Psoas muscle (tissue), 8 donors: ENCODE results near the gene AOPEP. TPM values are rescaled to one million over a fixed set of nuclear protein-coding genes. Genes with fewer than 3 reads are reported as not detected.

Experiments
- ATAC-seq, 4 donors: fragments of 200-7000 bp; cut with Tn5 transposase; one replicate each; pipeline ENCODE4 v1.9.1; 2020; ENCODE audit warnings: moderate library complexity in 3 of 4, mild to moderate bottlenecking in 2 of 4
- DNase-seq, 2 donors: peaks; one replicate each; pipeline ENCODE4 v3.0.0-alpha.2; 2020
- H3K27ac ChIP-seq: fragments of 200-600 bp; one replicate; pipeline ENCODE4 v1.8.0; 2022
- H3K27me3 ChIP-seq, 3 donors: fragments of 200-600 bp in 1 of 3; one replicate each; pipeline versions ENCODE4 v1.6.1 to v1.8.0; 2013 to 2022; ENCODE audit warnings: low read length in 2 of 3, mild to moderate bottlenecking in 2 of 3, moderate library complexity in 1 of 3; ENCODE audit not compliant: insufficient read depth in 3 of 3
- H3K36me3 ChIP-seq, 2 donors: fragments of 200-600 bp in 1 of 2; one replicate each; pipeline versions ENCODE4 v1.6.1 to v1.8.0; 2013 to 2022; ENCODE audit warnings: low read depth in 1 of 2, mild to moderate bottlenecking in 1 of 2, moderate library complexity in 1 of 2; ENCODE audit not compliant: insufficient read depth in 1 of 2
- H3K4me1 ChIP-seq: fragments of 200-600 bp; one replicate; pipeline ENCODE4 v1.8.0; 2022
- H3K4me3 ChIP-seq: fragments of 200-600 bp; one replicate; pipeline ENCODE4 v1.8.0; 2022; ENCODE audit warnings: mild to moderate bottlenecking
- H3K9me3 ChIP-seq: fragments of 200-600 bp; one replicate; pipeline ENCODE4 v1.8.0; 2022
- CTCF ChIP-seq: fragments of 200-600 bp; IDR thresholded peaks from one replicate; pipeline ENCODE4 v1.8.0; 2022; ENCODE audit warnings: antibody characterized with exemption
- WGBS, 3 donors: extraction: QIAGEN DNeasy Blood & Tissue Kit; methylation state at CpG; one replicate each; pipeline versions ENCODE4 v1.1.6 to v1.1.7; 2013; 5-methylcytosine and 5-hydroxymethylcytosine counted together
- intact Hi-C, 2 donors: fragments of 100-400 bp; cut with DNase I; formaldehyde crosslinking; loops; one replicate each; pipeline versions ENCODE4 v1.11.0 to v1.14.2; 2022
- polyA plus RNA-seq, 3 donors: library from polyadenylated mRNA; stranded (reverse); fragments of 200-250 nt; gene quantifications; one replicate each; pipeline ENCODE4 v1.2.3, GENCODE V29; 2013
- total RNA-seq, 4 donors: library from RNA; stranded (reverse); fragmentation: NEBNext Ultra II Directional in 2 of 4; extraction: Animal tissue kit (Norgen Biotek cat#: 25700) in 2 of 4; gene quantifications; one replicate each; pipeline versions ENCODE4 v1.2.1 to v1.2.4, GENCODE V29; 2021 to 2023
- donor health status: healthy with polysubstance abuse.
- donor health status: DM: no; HTN: no; CAD: no; lungs with moderate emphysema.
- donor health status: Bipolar disorder and iron deficiency.
- donor health status: healthy.
- donor health status: DM: yes; HTN: yes; CAD: no.
- donor health status: DM: no; HTN: no; CAD: no.
- donor health status: DM: no; HTN: no; CAD: no.
- donor health status: DM: yes; HTN: yes; CAD: no.

The AOPEP gene
- total and polyA plus RNA-seq, 7 donors, result 46.4 to 96.9 (median 78.6) TPM

- Histone ChIP-seq H3K36me3 (peaks cover 0 to 35% of the 10 kb centered on the region in 2 donors), H3K27ac (peak overlapping the region; percentile 93), H3K4me1 (peaks cover 95% of the 10 kb centered on the region), H3K27me3 (no peaks in the 10 kb centered on the region), H3K9me3 (no peaks in the 10 kb centered on the region), H3K4me3 (no peak overlapping the region)
- TF ChIP-seq CTCF, result no peak
- ATAC-seq (no peak), DNase-seq (no peak)
- 28 to 42% (median 29%) methylated on average over 2 of the region's 2 CpGs for WGBS, 3 donors
- intact Hi-C loops, result no loop called here
These were observed 288.4 kb downstream of the AOPEP start for GRCh38 chr9:95014917-95015316.

- TF ChIP-seq CTCF, result no peak
- DNase-seq (no peak), ATAC-seq (no peak)
- H3K27ac ChIP-seq, result peak overlapping the region; percentile 93
- peaks cover 95% of the 10 kb centered on the region for H3K4me1 ChIP-seq
- 72 to 78% (median 73%) methylated on average over 4 of the region's 4 CpGs for WGBS, 3 donors
- intact Hi-C loops, result no loop called here
- H3K4me3 ChIP-seq, result no peak overlapping the region
- H3K27me3 ChIP-seq, result no peaks in the 10 kb centered on the region
- H3K9me3 ChIP-seq, result no peaks in the 10 kb centered on the region
- peaks cover 0 to 42% of the 10 kb centered on the region in 2 donors for H3K36me3 ChIP-seq
These were observed 289.1 kb downstream of the AOPEP start for GRCh38 chr9:95015569-95015968.

GRCh38 chr9:95017062-95017461 is 290.6 kb downstream of the AOPEP start:
- peak overlapping the region; percentile 93 for H3K27ac ChIP-seq
- ATAC-seq (peak; percentile 34 to 73 (median 59)), DNase-seq (no peak)
- H3K27me3 ChIP-seq, result no peaks in the 10 kb centered on the region
- TF ChIP-seq CTCF, result no peak
- no peak overlapping the region for H3K4me3 ChIP-seq
- H3K9me3 ChIP-seq, result no peaks in the 10 kb centered on the region
- intact Hi-C loops, result no loop called here
- H3K4me1 ChIP-seq, result peaks cover 96% of the 10 kb centered on the region
- H3K36me3 ChIP-seq, result peaks cover 0 to 46% of the 10 kb centered on the region in 2 donors
- WGBS, 3 donors, result 58 to 70% (median 65%) methylated on average over 1 of the region's 1 CpG

- intact Hi-C loops, result no loop called here
- no peak for TF ChIP-seq CTCF
- Histone ChIP-seq H3K27ac (peak overlapping the region; percentile 93), H3K4me3 (peak overlapping the region; percentile 13), H3K9me3 (no peaks in the 10 kb centered on the region), H3K27me3 (no peaks in the 10 kb centered on the region), H3K4me1 (peaks cover 96% of the 10 kb centered on the region), H3K36me3 (peaks cover 0 to 48% of the 10 kb centered on the region in 2 donors)
- DNase-seq, result no peak
- 53 to 68% (median 57%) methylated on average over 2 of the region's 2 CpGs for WGBS, 3 donors
- ATAC-seq, result no peak
These were observed 291.2 kb downstream of the AOPEP start for GRCh38 chr9:95017661-95018060.
